OCI-LY1 (cell line): ENCODE results near the gene C1QTNF1.

Experiments
- H2AFZ ChIP-seq: fragments of 200-600 bp; sonication (generic), shearing (Covaris generic); 2 replicates; pipeline ENCODE4 v1.6.0; 2014; ENCODE audit warnings: antibody characterized with exemption, mild to moderate bottlenecking, low read length
- H3F3A ChIP-seq: fragments of 200-600 bp; sonication (generic), shearing (Covaris generic); 2 replicates; pipeline ENCODE4 v1.6.0; 2014; ENCODE audit warnings: mild to moderate bottlenecking, antibody characterized with exemption, low read length, moderate library complexity; ENCODE audit not compliant: insufficient read depth
- H3K27ac ChIP-seq: fragments of 200-600 bp; sonication (generic); 2 replicates; pipeline ENCODE4 v1.5.1; 2014; ENCODE audit warnings: low read length, mixed run types, mild to moderate bottlenecking, low read depth; ENCODE audit not compliant: poor library complexity, severe bottlenecking
- H3K27me3 ChIP-seq: fragments of 200-600 bp; sonication (generic); 2 replicates; pipeline ENCODE4 v1.6.0; 2014; ENCODE audit warnings: antibody characterized with exemption, mild to moderate bottlenecking, low read length, moderate library complexity; ENCODE audit not compliant: insufficient read depth
- H3K36me3 ChIP-seq: fragments of 200-600 bp; sonication (generic); 2 replicates; pipeline ENCODE4 v1.6.1; 2014; ENCODE audit warnings: mild to moderate bottlenecking, antibody characterized with exemption, low read length, moderate library complexity, mixed read lengths; ENCODE audit not compliant: insufficient read depth
- H3K4me1 ChIP-seq: fragments of 200-600 bp; sonication (generic); 2 replicates; pipeline ENCODE4 v1.5.1; 2014; ENCODE audit warnings: mild to moderate bottlenecking, low read length, moderate library complexity; ENCODE audit not compliant: insufficient read depth, severe bottlenecking
- H3K4me2 ChIP-seq: fragments of 200-600 bp; sonication (generic), shearing (Covaris generic); 2 replicates; pipeline ENCODE4 v1.6.1; 2014; ENCODE audit warnings: low read length
- H3K4me3 ChIP-seq: fragments of 200-600 bp; sonication (generic); 2 replicates; pipeline ENCODE4 v1.5.1; 2014; ENCODE audit warnings: low read length, low read depth, mild to moderate bottlenecking, mixed read lengths; ENCODE audit not compliant: poor library complexity, severe bottlenecking
- H3K79me2 ChIP-seq: fragments of 200-600 bp; shearing (Covaris generic); 2 replicates; pipeline ENCODE4 v1.6.1; 2016; ENCODE audit warnings: mixed run types, low read length, mixed read lengths; ENCODE audit not compliant: insufficient read depth
- H3K9ac ChIP-seq: fragments of 200-600 bp; sonication (generic), shearing (Covaris generic); 2 replicates; pipeline ENCODE4 v1.6.1; 2014; ENCODE audit warnings: mild to moderate bottlenecking, low read length, mixed read lengths
- H3K9me2 ChIP-seq: fragments of 200-600 bp; sonication (generic), shearing (Covaris generic); 2 replicates; pipeline ENCODE4 v1.6.1; 2014; ENCODE audit warnings: low read depth, mild to moderate bottlenecking, low read length, mixed read lengths
- H3K9me3 ChIP-seq: fragments of 200-600 bp; shearing (Covaris generic); 2 replicates; pipeline ENCODE4 v1.6.1; 2014; ENCODE audit warnings: low read length, mixed read lengths
- H4K20me1 ChIP-seq: fragments of 200-600 bp; sonication (generic), shearing (Covaris generic); 2 replicates; pipeline ENCODE4 v1.6.0; 2016; ENCODE audit warnings: mild to moderate bottlenecking, low read length; ENCODE audit not compliant: insufficient read depth
- EZH2 ChIP-seq: fragments of 200-600 bp; sonication (generic), shearing (Covaris generic); IDR thresholded peaks from 2 replicates; pipeline ENCODE4 v1.8.0; 2017; ENCODE audit warnings: borderline replicate concordance, mixed run types, mild to moderate bottlenecking, antibody characterized with exemption, low read length, moderate library complexity, mixed read lengths
- TF ChIP-seq, protein P1 (sequence below): fragments of 200-600 bp; sonication (generic), shearing (Covaris generic); IDR thresholded peaks from 2 replicates; pipeline ENCODE4 v1.5.1; 2017; ENCODE audit warnings: mild to moderate bottlenecking, antibody characterized with exemption, low read length, moderate library complexity, mixed read lengths

C1QTNF1 gene

DNA sequence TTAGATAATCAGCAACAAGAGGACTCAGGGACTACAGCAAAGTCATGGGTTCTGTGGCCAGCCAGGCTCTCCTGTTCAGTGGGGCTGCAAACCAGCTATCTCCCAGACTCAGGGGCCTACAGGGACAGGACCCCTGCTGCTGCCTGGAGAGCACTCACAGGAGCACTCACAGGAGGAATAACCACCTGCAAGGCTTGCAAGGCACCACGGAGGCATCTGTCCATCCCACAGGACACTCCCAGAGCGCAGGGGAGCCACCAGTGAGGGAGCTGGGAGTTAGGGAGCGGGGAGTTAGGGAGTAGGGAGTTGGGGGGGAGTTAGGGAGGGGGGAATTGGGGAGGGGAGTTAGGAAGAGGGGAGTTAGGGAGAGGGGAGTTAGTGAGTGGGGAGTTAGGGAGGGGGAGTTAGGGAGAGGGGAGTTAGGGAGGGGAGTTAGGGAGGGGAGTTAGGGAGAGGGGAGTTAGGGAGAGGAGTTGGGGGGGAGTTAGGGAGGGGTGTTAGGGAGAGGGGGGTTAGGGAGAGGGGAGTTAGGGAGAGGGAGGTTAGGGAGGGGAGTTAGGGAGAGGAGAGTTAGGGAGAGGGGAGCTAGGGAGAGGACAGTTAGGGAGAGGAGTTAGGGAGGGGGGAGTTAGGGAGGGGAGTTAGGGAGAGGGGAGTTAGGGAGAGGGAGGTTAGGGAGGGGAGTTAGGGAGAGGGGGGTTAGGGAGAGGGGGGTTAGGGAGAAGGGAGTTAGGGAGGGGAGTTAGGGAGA lies 20.1 kb upstream of the C1QTNF1 start:
- H3K9ac ChIP-seq: no peak overlapping the region
- H3K4me1 ChIP-seq: peaks cover 14% of the 10 kb centered on the region
- no peaks in the 10 kb centered on the region for H3K27me3 ChIP-seq
- no peaks in the 10 kb centered on the region for H3F3A ChIP-seq
- H2AFZ ChIP-seq: no peak overlapping the region
- no peak overlapping the region for H3K27ac ChIP-seq
- no peak for TF ChIP-seq EZH2
- TF ChIP-seq, protein P1, sequence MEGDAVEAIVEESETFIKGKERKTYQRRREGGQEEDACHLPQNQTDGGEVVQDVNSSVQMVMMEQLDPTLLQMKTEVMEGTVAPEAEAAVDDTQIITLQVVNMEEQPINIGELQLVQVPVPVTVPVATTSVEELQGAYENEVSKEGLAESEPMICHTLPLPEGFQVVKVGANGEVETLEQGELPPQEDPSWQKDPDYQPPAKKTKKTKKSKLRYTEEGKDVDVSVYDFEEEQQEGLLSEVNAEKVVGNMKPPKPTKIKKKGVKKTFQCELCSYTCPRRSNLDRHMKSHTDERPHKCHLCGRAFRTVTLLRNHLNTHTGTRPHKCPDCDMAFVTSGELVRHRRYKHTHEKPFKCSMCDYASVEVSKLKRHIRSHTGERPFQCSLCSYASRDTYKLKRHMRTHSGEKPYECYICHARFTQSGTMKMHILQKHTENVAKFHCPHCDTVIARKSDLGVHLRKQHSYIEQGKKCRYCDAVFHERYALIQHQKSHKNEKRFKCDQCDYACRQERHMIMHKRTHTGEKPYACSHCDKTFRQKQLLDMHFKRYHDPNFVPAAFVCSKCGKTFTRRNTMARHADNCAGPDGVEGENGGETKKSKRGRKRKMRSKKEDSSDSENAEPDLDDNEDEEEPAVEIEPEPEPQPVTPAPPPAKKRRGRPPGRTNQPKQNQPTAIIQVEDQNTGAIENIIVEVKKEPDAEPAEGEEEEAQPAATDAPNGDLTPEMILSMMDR: no peak
- H3K9me2 ChIP-seq: no peaks in the 10 kb centered on the region
- no peaks in the 10 kb centered on the region for H3K9me3 ChIP-seq
- no peak overlapping the region for H3K4me3 ChIP-seq
- no peaks in the 10 kb centered on the region for H3K36me3 ChIP-seq
- H4K20me1 ChIP-seq: no peaks in the 10 kb centered on the region
- H3K79me2 ChIP-seq: no peaks in the 10 kb centered on the region
- no peak overlapping the region for H3K4me2 ChIP-seq

DNA sequence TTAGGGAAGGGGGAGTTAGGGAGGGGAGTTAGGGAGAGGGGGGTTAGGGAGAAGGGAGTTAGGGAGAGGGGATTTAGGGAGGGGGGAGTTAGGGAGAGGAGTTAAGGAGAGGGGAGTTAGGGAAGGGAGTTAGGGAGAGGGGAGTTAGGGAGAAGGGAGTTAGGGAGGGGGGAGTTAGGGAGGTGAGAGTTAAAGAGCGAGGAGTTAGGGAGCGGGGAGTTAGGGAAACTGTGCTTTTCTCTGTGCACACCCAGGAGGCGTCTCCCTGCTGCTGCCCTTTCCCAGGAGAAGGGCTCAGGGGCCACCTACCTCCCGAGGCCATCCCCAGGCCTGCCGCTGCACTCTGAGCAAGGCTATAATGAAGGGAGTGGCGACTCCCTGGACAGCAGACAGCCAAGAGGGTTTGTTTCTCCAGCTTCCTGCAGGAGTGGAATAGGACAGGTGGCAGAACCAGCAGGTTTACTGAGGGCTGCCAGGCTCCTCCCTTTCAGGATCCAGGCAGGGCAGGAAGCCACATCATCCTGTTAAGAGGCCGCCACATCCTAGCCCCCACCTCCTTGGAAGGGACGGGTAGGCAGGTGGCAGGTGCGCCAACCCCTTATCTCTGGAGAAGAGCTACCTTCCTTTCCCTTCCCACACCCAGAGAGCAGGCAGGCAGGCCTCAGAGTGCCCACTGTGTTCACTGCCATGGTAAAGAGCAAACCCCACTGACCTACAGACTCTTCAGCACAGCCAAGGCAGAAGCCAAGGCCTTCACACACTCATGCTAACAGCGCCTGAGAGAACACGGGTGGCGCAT lies 18.7 kb upstream of the C1QTNF1 start:
- Histone ChIP-seq H3K27me3 (no peaks in the 10 kb centered on the region), H3K4me3 (no peak overlapping the region), H4K20me1 (no peaks in the 10 kb centered on the region), H3K36me3 (no peaks in the 10 kb centered on the region), H3K9ac (no peak overlapping the region), H3K79me2 (no peaks in the 10 kb centered on the region), H3K9me3 (no peaks in the 10 kb centered on the region), H3K4me1 (peaks cover 21% of the 10 kb centered on the region), H2AFZ (no peak overlapping the region), H3K27ac (no peak overlapping the region), H3K4me2 (no peak overlapping the region), H3F3A (no peaks in the 10 kb centered on the region), H3K9me2 (no peaks in the 10 kb centered on the region)
- TF ChIP-seq, protein P1: no peak

DNA sequence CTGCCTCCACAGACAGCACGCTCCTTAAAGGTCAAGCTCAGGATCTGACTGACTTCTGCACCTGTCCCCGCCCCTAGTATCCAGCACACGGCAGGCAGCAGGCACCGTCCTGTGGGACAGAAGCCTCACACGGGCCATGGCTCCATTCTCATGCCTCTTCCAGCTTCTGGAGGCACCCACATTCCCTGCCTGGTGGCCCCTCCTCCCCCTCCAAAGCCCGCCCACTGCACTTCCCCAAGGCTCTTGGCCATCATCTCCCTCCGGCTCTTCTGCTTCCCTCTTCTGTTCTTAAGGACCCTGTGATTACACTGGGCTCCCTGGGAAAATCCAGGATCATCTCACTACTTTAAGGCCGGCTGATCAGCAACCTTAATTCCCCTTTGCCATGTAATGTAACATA lies 17.9 kb upstream of the C1QTNF1 start:
- Histone ChIP-seq H3K9me2 (no peaks in the 10 kb centered on the region), H3K4me1 (peaks cover 23% of the 10 kb centered on the region), H3K9me3 (no peaks in the 10 kb centered on the region), H3K36me3 (no peaks in the 10 kb centered on the region), H3K27ac (no peak overlapping the region), H3K27me3 (no peaks in the 10 kb centered on the region), H3K4me3 (no peak overlapping the region), H2AFZ (no peak overlapping the region), H3K79me2 (no peaks in the 10 kb centered on the region), H3K4me2 (no peak overlapping the region), H3F3A (no peaks in the 10 kb centered on the region), H3K9ac (no peak overlapping the region), H4K20me1 (no peaks in the 10 kb centered on the region)
- no peak for TF ChIP-seq EZH2
- TF ChIP-seq, protein P1: no peak
